Stimulated activated naive CD8-positive, alpha-beta T cell treated with anti-CD3 and anti-CD28 coated beads, Interleukin-15, amount 100 ng/mL, for 72 hours (primary cell): ENCODE results near the gene OR8D4.
"Not testable (repeated sequence)": the region's sequence is repeated elsewhere in the genome, so short reads cannot be mapped to it uniquely, and the experiment has no call there.

Experiments
- ATAC-seq: fragments of 150-1000 bp; cut with Tn5 transposase; 2 replicates; pipeline ENCODE4 v1.10.0; 2021; ENCODE audit warnings: mild to moderate bottlenecking, moderate library complexity
- DNase-seq, 2 donors: peaks; one replicate each; pipeline ENCODE4 v3.0.0; 2021 to 2022
- H3K27ac Mint-ChIP-seq, 2 donors: one replicate each; pipeline ENCODE4 v1.8.0; 2022; ENCODE audit warnings: mild to moderate bottlenecking in 2 of 2, mixed read lengths in 2 of 2, moderate library complexity in 2 of 2
- H3K27me3 Mint-ChIP-seq: one replicate; pipeline ENCODE4 v1.8.0; 2022; ENCODE audit warnings: mixed read lengths
- H3K4me1 Mint-ChIP-seq: one replicate; pipeline ENCODE4 v1.8.0; 2022; ENCODE audit warnings: mild to moderate bottlenecking, mixed read lengths
- H3K4me3 Mint-ChIP-seq, 2 donors: one replicate each; pipeline ENCODE4 v1.8.0; 2022; ENCODE audit warnings: mild to moderate bottlenecking in 2 of 2, mixed read lengths in 2 of 2, moderate library complexity in 1 of 2
- H3K9me3 Mint-ChIP-seq, 2 donors: one replicate each; pipeline ENCODE4 v1.8.0; 2022; ENCODE audit warnings: mixed read lengths in 2 of 2

The OR8D4 gene

GRCh38 chr11:123901867-123902266, at the start of gene OR8D4:
Gene OR8D4 (plus strand): TSS chr11:123902167. CDS start chr11:123906432, 4,265 bp downstream.
- H3K4me3 Mint-ChIP-seq, result no peak within 1 kb of the TSS
- no peaks in the 10 kb centered on the region for H3K9me3 Mint-ChIP-seq
- no peak for ATAC-seq
- no peaks in the 10 kb centered on the region for H3K4me1 Mint-ChIP-seq
- no peak for DNase-seq
- no peak within 1 kb of the TSS for H3K27ac Mint-ChIP-seq
- H3K27me3 Mint-ChIP-seq, result no peaks in the 10 kb centered on the region

GRCh38 chr11:123852321-123852720, 49.6 kb upstream of the OR8D4 start:
- DNase-seq (no peak), ATAC-seq (no peak)

GRCh38 chr11:123853038-123853437, 48.9 kb upstream of the OR8D4 start:
- Mint-ChIP-seq H3K27me3 (peaks cover 38% of the 10 kb centered on the region), H3K9me3 (peaks cover 5 to 21% of the 10 kb centered on the region in 2 donors), H3K27ac (no peak overlapping the region), H3K4me3 (no peak overlapping the region), H3K4me1 (no peaks in the 10 kb centered on the region)
- ATAC-seq (peak; percentile 18), DNase-seq (no peak)

More at GRCh38 chr11:123852321-123852720, 49.6 kb upstream of the OR8D4 start:
- Mint-ChIP-seq H3K27ac (no peak overlapping the region), H3K4me1 (no peaks in the 10 kb centered on the region), H3K9me3 (peaks cover 5 to 21% of the 10 kb centered on the region in 2 donors), H3K4me3 (no peak overlapping the region), H3K27me3 (peaks cover 41% of the 10 kb centered on the region)

- Mint-ChIP-seq H3K4me1 (no peaks in the 10 kb centered on the region), H3K9me3 (peaks cover 5 to 21% of the 10 kb centered on the region in 2 donors), H3K27me3 (peaks cover 8% of the 10 kb centered on the region), H3K4me3 (no peak overlapping the region), H3K27ac (no peak overlapping the region)
- ATAC-seq (no peak), DNase-seq (no peak)
Observed at GRCh38 chr11:123856444-123856843, 45.5 kb upstream of the OR8D4 start.

- no peak for ATAC-seq
- Mint-ChIP-seq H3K27ac (no peak overlapping the region), H3K4me1 (no peaks in the 10 kb centered on the region), H3K27me3 (no peaks in the 10 kb centered on the region), H3K4me3 (no peak overlapping the region), H3K9me3 (peaks cover 5 to 21% of the 10 kb centered on the region in 2 donors)
- DNase-seq, result no peak
Observed at GRCh38 chr11:123859731-123860130, 42.2 kb upstream of the OR8D4 start.

- not testable (repeated sequence) for H3K27ac Mint-ChIP-seq, H3K4me3 Mint-ChIP-seq, DNase-seq, H3K27me3 Mint-ChIP-seq, ATAC-seq, H3K9me3 Mint-ChIP-seq, H3K4me1 Mint-ChIP-seq
Observed at GRCh38 chr11:123865293-123865692, 36.7 kb upstream of the OR8D4 start.

- H3K27ac Mint-ChIP-seq, ATAC-seq, H3K4me1 Mint-ChIP-seq, H3K9me3 Mint-ChIP-seq, DNase-seq, H3K4me3 Mint-ChIP-seq, H3K27me3 Mint-ChIP-seq: not testable (repeated sequence)
Observed at GRCh38 chr11:123867795-123868194, 34.2 kb upstream of the OR8D4 start.

GRCh38 chr11:123880912-123881311, 21.1 kb upstream of the OR8D4 start:
- no peaks in the 10 kb centered on the region for H3K4me1 Mint-ChIP-seq
- ATAC-seq, result no peak
- H3K27me3 Mint-ChIP-seq, result no peaks in the 10 kb centered on the region
- H3K27ac Mint-ChIP-seq, result no peak overlapping the region
- H3K4me3 Mint-ChIP-seq, result no peak overlapping the region
- DNase-seq, result no peak
- H3K9me3 Mint-ChIP-seq, result peaks cover 0 to 4% of the 10 kb centered on the region in 2 donors

GRCh38 chr11:123885570-123885969, 16.4 kb upstream of the OR8D4 start, which contains the start of gene TMEM225:
Gene TMEM225 (minus strand): TSS chr11:123885670. CDS start chr11:123885425, 245 bp downstream.
- H3K9me3 Mint-ChIP-seq, result no peaks in the 10 kb centered on the region

GRCh38 chr11:123892031-123892430, 9.9 kb upstream of the OR8D4 start:
- no peak overlapping the region for H3K4me3 Mint-ChIP-seq
- H3K27me3 Mint-ChIP-seq, result peaks cover 8% of the 10 kb centered on the region
- no peak overlapping the region for H3K27ac Mint-ChIP-seq
- DNase-seq (no peak), ATAC-seq (no peak)
- no peaks in the 10 kb centered on the region for H3K4me1 Mint-ChIP-seq
- H3K9me3 Mint-ChIP-seq, result no peaks in the 10 kb centered on the region

More at GRCh38 chr11:123885570-123885969, 16.4 kb upstream of the OR8D4 start, which contains the start of gene TMEM225:
- Mint-ChIP-seq H3K27ac (no peak within 1 kb of the TSS), H3K4me1 (no peaks in the 10 kb centered on the region), H3K27me3 (no peaks in the 10 kb centered on the region), H3K4me3 (no peak within 1 kb of the TSS)
- DNase-seq (no peak), ATAC-seq (no peak)

GRCh38 chr11:123899792-123900191, 2.2 kb upstream of the OR8D4 start:
- Mint-ChIP-seq H3K9me3 (no peaks in the 10 kb centered on the region), H3K4me1 (no peaks in the 10 kb centered on the region), H3K4me3 (no peak overlapping the region), H3K27me3 (no peaks in the 10 kb centered on the region), H3K27ac (no peak overlapping the region)
- ATAC-seq, result peak; percentile 12
- DNase-seq, result no peak

GRCh38 chr11:123903932-123904331, 2.0 kb downstream of the OR8D4 start:
- H3K4me3 Mint-ChIP-seq, result no peak overlapping the region
- H3K27ac Mint-ChIP-seq, result no peak overlapping the region
- H3K9me3 Mint-ChIP-seq, result no peaks in the 10 kb centered on the region
- H3K4me1 Mint-ChIP-seq, result no peaks in the 10 kb centered on the region
- ATAC-seq, result no peak
- H3K27me3 Mint-ChIP-seq, result no peaks in the 10 kb centered on the region
- DNase-seq, result no peak

- H3K9me3 Mint-ChIP-seq, result no peaks in the 10 kb centered on the region
- no peak for DNase-seq
- H3K27me3 Mint-ChIP-seq, result no peaks in the 10 kb centered on the region
- no peaks in the 10 kb centered on the region for H3K4me1 Mint-ChIP-seq
- H3K4me3 Mint-ChIP-seq, result no peak overlapping the region
- no peak for ATAC-seq
- no peak overlapping the region for H3K27ac Mint-ChIP-seq
Observed at GRCh38 chr11:123904932-123905331, 3.0 kb downstream of the OR8D4 start.

GRCh38 chr11:123905826-123906225, 3.9 kb downstream of the OR8D4 start:
- Mint-ChIP-seq H3K4me1 (no peaks in the 10 kb centered on the region), H3K4me3 (no peak overlapping the region), H3K9me3 (no peaks in the 10 kb centered on the region), H3K27me3 (no peaks in the 10 kb centered on the region), H3K27ac (no peak overlapping the region)
- DNase-seq (no peak), ATAC-seq (no peak)

- ATAC-seq (no peak), DNase-seq (no peak)
- H3K9me3 Mint-ChIP-seq, result no peaks in the 10 kb centered on the region
- no peak overlapping the region for H3K4me3 Mint-ChIP-seq
- H3K27ac Mint-ChIP-seq, result no peak overlapping the region
- H3K4me1 Mint-ChIP-seq, result no peaks in the 10 kb centered on the region
- no peaks in the 10 kb centered on the region for H3K27me3 Mint-ChIP-seq
Observed at GRCh38 chr11:123920943-123921342, 19.0 kb downstream of the OR8D4 start.

GRCh38 chr11:123924027-123924426, 22.1 kb downstream of the OR8D4 start:
- H3K27me3 Mint-ChIP-seq, result no peaks in the 10 kb centered on the region
- no peaks in the 10 kb centered on the region for H3K4me1 Mint-ChIP-seq
- no peaks in the 10 kb centered on the region for H3K9me3 Mint-ChIP-seq
- DNase-seq, result no peak
- no peak overlapping the region for H3K4me3 Mint-ChIP-seq
- H3K27ac Mint-ChIP-seq, result no peak overlapping the region
- no peak for ATAC-seq

GRCh38 chr11:123939317-123939716, 37.4 kb downstream of the OR8D4 start, which contains the start of gene OR4D5:
Gene OR4D5 (plus strand): TSS chr11:123939617. CDS start chr11:123939617, 0 bp downstream.
- Mint-ChIP-seq H3K27ac (no peak within 1 kb of the TSS), H3K4me3 (no peak within 1 kb of the TSS)
- ATAC-seq, result no peak

More at GRCh38 chr11:123939317-123939716, 37.4 kb downstream of the OR8D4 start, which contains the start of gene OR4D5:
- H3K4me1 Mint-ChIP-seq, result no peaks in the 10 kb centered on the region
- peaks cover under 1% of the 10 kb centered on the region for H3K27me3 Mint-ChIP-seq
- DNase-seq, result no peak
- peaks cover 5 to 6% of the 10 kb centered on the region in 2 donors for H3K9me3 Mint-ChIP-seq
